Gastroesophageal sphincter (tissue), 3 donors: Measurements from ENCODE around the gene INCA1.

ENCODE experiments used
- CTCF ChIP-seq, 4 experiments: fragments of 200-600 bp in 2 of 4; fragments of 450-650 bp in 2 of 4; sonication (generic) in 1 of 4; IDR thresholded peaks; one replicate each; pipeline ENCODE4 v1.5.1; 2017 to 2019; ENCODE audit warnings: antibody characterized with exemption in 4 of 4, mild to moderate bottlenecking in 2 of 4, moderate library complexity in 2 of 4
- POLR2A ChIP-seq, 2 donors: fragments of 450-650 bp; IDR thresholded peaks; one replicate each; pipeline ENCODE4 v1.6.1; 2017; ENCODE audit warnings: antibody characterized with exemption in 2 of 2, mild to moderate bottlenecking in 2 of 2, moderate library complexity in 1 of 2
- POLR2AphosphoS5 ChIP-seq: sonication (generic); formaldehyde crosslinking; IDR thresholded peaks from one replicate; pipeline ENCODE4 v1.6.1; 2017; ENCODE audit warnings: antibody characterized with exemption

- TF ChIP-seq CTCF (IDR thresholded peaks at IDR 0.05): peak in 3 of 4 experiments; percentile 78 to 85 (median 81)
- TF ChIP-seq POLR2AphosphoS5: no peak
- TF ChIP-seq POLR2A (IDR thresholded peaks at IDR 0.05): no peak
Measured at GRCh38 chr17:4980644-4981216, 16.6 kb downstream of the INCA1 start.
